Neural cell (in vitro differentiated cells): ENCODE data around the gene NPFFR2. TPM values are rescaled to one million over a fixed set of nuclear protein-coding genes. Genes with fewer than 3 reads are reported as not detected.

ENCODE experiments used
- H2AFZ ChIP-seq: fragments of 200-600, 300-800 bp; sonication (generic), shearing (Covaris generic); 2 replicates; pipeline ENCODE4 v1.6.0; 2014; ENCODE audit warnings: low read depth, mild to moderate bottlenecking, antibody characterized with exemption, low read length, moderate library complexity
- H3F3A ChIP-seq: fragments of 200-600 bp; shearing (Covaris generic); 2 replicates; pipeline ENCODE4 v1.6.1; 2016; ENCODE audit warnings: mild to moderate bottlenecking, moderate library complexity, mixed read lengths, antibody characterized with exemption, low read length; ENCODE audit not compliant: insufficient read depth, poor library complexity, severe bottlenecking
- H3K27ac ChIP-seq: fragments of 200-600, 300-800 bp; sonication (generic), shearing (Covaris generic); 2 replicates; pipeline ENCODE4 v1.5.1; 2014; ENCODE audit warnings: mild to moderate bottlenecking, low read length, moderate library complexity
- H3K27me3 ChIP-seq: fragments of 300-800, 200-600 bp; sonication (generic), shearing (Covaris generic); 2 replicates; pipeline ENCODE4 v1.6.0; 2014; ENCODE audit warnings: mild to moderate bottlenecking, low read depth, low read length, moderate library complexity; ENCODE audit not compliant: insufficient read depth
- H3K36me3 ChIP-seq: fragments of 300-800, 200-600 bp; sonication (generic), shearing (Covaris generic); 2 replicates; pipeline ENCODE4 v1.5.1; 2014; ENCODE audit warnings: mild to moderate bottlenecking, antibody characterized with exemption, low read length, moderate library complexity; ENCODE audit not compliant: insufficient read depth
- H3K4me2 ChIP-seq: fragments of 300-800, 200-600 bp; sonication (generic), shearing (Covaris generic); 2 replicates; pipeline ENCODE4 v1.6.0; 2014; ENCODE audit warnings: mild to moderate bottlenecking, low read length
- H3K4me3 ChIP-seq: fragments of 300-800, 200-600 bp; sonication (generic), shearing (Covaris generic); 2 replicates; pipeline ENCODE4 v1.5.1; 2014; ENCODE audit warnings: mild to moderate bottlenecking, low read length, moderate library complexity
- H3K79me2 ChIP-seq: fragments of 200-600 bp; shearing (Covaris generic); replicated peaks from 2 replicates; pipeline ENCODE4 v1.6.0; 2014; ENCODE audit warnings: mild to moderate bottlenecking, low read length, moderate library complexity; ENCODE audit not compliant: insufficient read depth
- H3K9ac ChIP-seq: fragments of 300-800, 200-600 bp; sonication (generic), shearing (Covaris generic); 2 replicates; pipeline ENCODE4 v1.6.1; 2016; ENCODE audit warnings: mild to moderate bottlenecking, low read length, mixed read lengths
- H3K9me2 ChIP-seq: fragments of 200-600 bp; shearing (Covaris generic); 2 replicates; pipeline ENCODE4 v1.6.1; 2016; ENCODE audit warnings: mild to moderate bottlenecking, low read length, mixed read lengths; ENCODE audit not compliant: insufficient read depth
- H3K9me3 ChIP-seq: fragments of 200-600, 300-800 bp; sonication (generic), shearing (Covaris generic); 2 replicates; pipeline ENCODE4 v1.6.1; 2016; ENCODE audit warnings: mild to moderate bottlenecking, mixed run types, low read length, moderate library complexity, mixed read lengths
- H4K20me1 ChIP-seq: fragments of 200-600 bp; shearing (Covaris generic); 2 replicates; pipeline ENCODE4 v1.6.1; 2016; ENCODE audit warnings: mild to moderate bottlenecking, mixed run types; ENCODE audit not compliant: insufficient read depth
- CTCF ChIP-seq: fragments of 450-650 bp; IDR thresholded peaks from 2 replicates; pipeline ENCODE4 v1.5.1; 2014; ENCODE audit warnings: antibody characterized with exemption, mild to moderate bottlenecking, moderate library complexity; ENCODE audit not compliant: poor library complexity, severe bottlenecking
- EP300 ChIP-seq: fragments of 450-650 bp; conservative IDR thresholded peaks from 2 replicates; pipeline ENCODE4 v1.6.1; 2014; ENCODE audit warnings: antibody characterized with exemption, mild to moderate bottlenecking, moderate library complexity; ENCODE audit not compliant: poor library complexity, severe bottlenecking
- EZH2 ChIP-seq: fragments of 200-600, 300-800 bp; shearing (Covaris generic), sonication (generic); IDR thresholded peaks from 2 replicates; pipeline ENCODE4 v1.6.1; 2014; ENCODE audit warnings: antibody characterized with exemption, low read length, borderline replicate concordance, mild to moderate bottlenecking; ENCODE audit not compliant: insufficient read depth, poor library complexity, severe bottlenecking
- MXI1 ChIP-seq: fragments of 450-650 bp; conservative IDR thresholded peaks from 2 replicates; pipeline ENCODE4 v1.6.1; 2014; ENCODE audit warnings: antibody characterized with exemption, mild to moderate bottlenecking; ENCODE audit not compliant: poor library complexity, severe bottlenecking
- POLR2AphosphoS5 ChIP-seq: IDR thresholded peaks from 2 replicates; pipeline ENCODE4 v1.6.1; 2012
- RAD21 ChIP-seq: fragments of 450-650 bp; conservative IDR thresholded peaks from 2 replicates; pipeline ENCODE4 v1.6.1; 2014; ENCODE audit warnings: antibody characterized with exemption, mild to moderate bottlenecking, moderate library complexity
- REST ChIP-seq: IDR thresholded peaks from 2 replicates; pipeline ENCODE4 v1.6.1; 2012; ENCODE audit warnings: borderline replicate concordance
- SMC3 ChIP-seq: fragments of 450-650 bp; conservative IDR thresholded peaks from 2 replicates; pipeline ENCODE4 v1.6.1; 2014; ENCODE audit warnings: antibody characterized with exemption, mild to moderate bottlenecking, moderate library complexity; ENCODE audit not compliant: poor library complexity
- TAF1 ChIP-seq: IDR thresholded peaks from 2 replicates; pipeline ENCODE4 v1.6.1; 2012; ENCODE audit warnings: low read depth
- polyA plus RNA-seq: library from polyadenylated mRNA; depleted of rRNA; stranded (reverse); fragments of >200 nt; gene quantifications from 2 replicates; pipeline ENCODE4 v1.2.3, GENCODE V29; 2014

The NPFFR2 gene
- polyA plus RNA-seq, 1 donor from 2014 or later: not detected

- no peak overlapping the region for H3K9ac ChIP-seq
- no peak overlapping the region for H2AFZ ChIP-seq
- no peaks in the 10 kb centered on the region for H3F3A ChIP-seq
- H4K20me1 ChIP-seq: no peaks in the 10 kb centered on the region
- H3K27ac ChIP-seq: no peak overlapping the region
- no peak overlapping the region for H3K4me3 ChIP-seq
- no peaks in the 10 kb centered on the region for H3K36me3 ChIP-seq
- no peaks in the 10 kb centered on the region for H3K79me2 ChIP-seq
- TF ChIP-seq SMC3 (no peak), MXI1 (no peak), RAD21 (no peak), POLR2AphosphoS5 (no peak), EP300 (no peak), TAF1 (no peak), EZH2 (no peak), REST (no peak), CTCF (no peak)
- H3K4me2 ChIP-seq: no peak overlapping the region
- H3K27me3 ChIP-seq: no peaks in the 10 kb centered on the region
- no peaks in the 10 kb centered on the region for H3K9me3 ChIP-seq
- H3K9me2 ChIP-seq: no peaks in the 10 kb centered on the region
Observed at GRCh38 chr4:72055566-72055965, 23.8 kb downstream of the NPFFR2 start.

GRCh38 chr4:72063726-72064125, 31.9 kb downstream of the NPFFR2 start:
- Histone ChIP-seq H3F3A (no peaks in the 10 kb centered on the region), H2AFZ (no peak overlapping the region), H3K27me3 (no peaks in the 10 kb centered on the region), H3K4me2 (no peak overlapping the region), H3K4me3 (no peak overlapping the region), H3K9ac (no peak overlapping the region), H3K9me3 (no peaks in the 10 kb centered on the region), H3K36me3 (no peaks in the 10 kb centered on the region), H3K27ac (no peak overlapping the region), H3K79me2 (no peaks in the 10 kb centered on the region), H4K20me1 (no peaks in the 10 kb centered on the region), H3K9me2 (no peaks in the 10 kb centered on the region)
- TF ChIP-seq RAD21: no peak
- no peak for TF ChIP-seq EP300
- no peak for TF ChIP-seq MXI1
- no peak for TF ChIP-seq CTCF
- no peak for TF ChIP-seq EZH2
- TF ChIP-seq POLR2AphosphoS5: no peak
- TF ChIP-seq SMC3: no peak
- no peak for TF ChIP-seq TAF1
- no peak for TF ChIP-seq REST
